Stimulated activated CD4-positive, alpha-beta T cell treated with anti-CD3 and anti-CD28 coated beads, Interleukin-12 subunit alpha, Interleukin-12 subunit beta, amount 100 ng/mL, for 4 hours (primary cell): ENCODE data around the gene ASAH2B.

Experiments
- DNase-seq: peaks from one replicate; pipeline ENCODE4 v3.0.0-alpha.2; 2020

Gene ASAH2B

GRCh38 chr10:50799595-50799994 is 59.9 kb downstream of the ASAH2B start:
- DNase-seq: no peak

GRCh38 chr10:50805981-50806622 is 66.4 kb downstream of the ASAH2B start:
- no peak for DNase-seq

GRCh38 chr10:50807851-50808776 is 68.4 kb downstream of the ASAH2B start:
- DNase-seq: no peak
